Tibial nerve (tissue), 4 donors: ENCODE measurements around the gene PRTFDC1. TPM values are rescaled to one million over a fixed set of nuclear protein-coding genes. Genes with fewer than 3 reads are reported as not detected.

ENCODE experiments used
- DNase-seq, 2 donors: peaks; one replicate each; pipeline ENCODE4 v3.0.0-alpha.2; 2019; ENCODE audit warnings: low spot score in 2 of 2
- H3K27ac ChIP-seq, 4 donors: fragments of 200-600 bp; sonication (generic) in 3 of 4; one replicate each; pipeline ENCODE4 v1.5.1; 2017 to 2019; ENCODE audit warnings: mild to moderate bottlenecking in 1 of 4
- H3K27me3 ChIP-seq, 2 donors: fragments of 200-600 bp; sonication (generic) in 1 of 2; one replicate each; pipeline versions ENCODE4 v1.5.1 to v1.6.0; 2017 to 2019
- H3K36me3 ChIP-seq, 3 donors: fragments of 200-600 bp; sonication (generic); one replicate each; pipeline ENCODE4 v1.5.1; 2018 to 2019
- H3K4me1 ChIP-seq, 4 donors: fragments of 200-600 bp; sonication (generic) in 3 of 4; one replicate each; pipeline ENCODE4 v1.5.1; 2017 to 2019
- H3K4me3 ChIP-seq, 4 donors: fragments of 200-600 bp; sonication (generic) in 3 of 4; one replicate each; pipeline ENCODE4 v1.5.1; 2017 to 2019; ENCODE audit warnings: mild to moderate bottlenecking in 1 of 4, moderate library complexity in 1 of 4
- H3K9me3 ChIP-seq, 4 donors: fragments of 200-600 bp; sonication (generic) in 3 of 4; one replicate each; pipeline ENCODE4 v1.5.1; 2017 to 2019
- CTCF ChIP-seq, 5 experiments: fragments of 200-600 bp in 3 of 5; fragments of 450-650 bp in 2 of 5; sonication (generic) in 3 of 5; IDR thresholded peaks; one replicate each; pipeline ENCODE4 v1.5.1; 2016 to 2019; ENCODE audit warnings: antibody characterized with exemption in 5 of 5, mild to moderate bottlenecking in 3 of 5, moderate library complexity in 2 of 5
- EP300 ChIP-seq, 2 donors: sonication (generic); formaldehyde crosslinking; IDR thresholded peaks; one replicate each; pipeline ENCODE4 v1.6.1; 2017; ENCODE audit warnings: antibody characterized with exemption in 2 of 2, mild to moderate bottlenecking in 1 of 2
- POLR2A ChIP-seq, 2 donors: fragments of 450-650 bp; IDR thresholded peaks; one replicate each; pipeline ENCODE4 v1.6.1; 2017; ENCODE audit warnings: antibody characterized with exemption in 2 of 2, mild to moderate bottlenecking in 2 of 2, moderate library complexity in 2 of 2
- WGBS, 2 donors: methylation state at CpG; one replicate each; pipeline ENCODE4 v1.1.5; 2018; 5-methylcytosine and 5-hydroxymethylcytosine counted together
- total RNA-seq, 4 donors: library from RNA; depleted of rRNA; stranded (reverse); fragments of >200 nt; gene quantifications; one replicate each; pipeline ENCODE4 v1.1.0, GENCODE V29; 2016

The PRTFDC1 gene
- total RNA-seq, 4 donors from 2014 or later = 0.78 to 5.7 (median 1.3) TPM

DNA sequence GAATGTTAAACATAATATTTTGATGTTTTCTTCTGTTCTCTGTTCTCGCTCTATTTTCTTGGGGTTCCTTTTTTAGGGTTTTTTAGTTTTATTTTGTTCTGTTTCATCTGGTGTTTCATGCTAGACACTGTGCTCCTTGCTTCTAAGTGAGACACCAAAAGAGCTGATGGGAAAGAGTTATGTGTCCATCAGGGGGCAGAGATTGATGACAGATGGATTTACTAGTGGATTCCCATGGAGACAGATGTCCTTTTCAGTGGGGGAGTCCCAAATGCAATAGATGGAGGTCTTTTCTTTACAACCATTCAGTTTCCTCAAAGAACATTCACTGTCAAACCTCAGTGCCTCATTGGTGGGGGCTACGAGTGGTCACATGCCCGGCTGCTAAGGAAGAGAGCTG is 34.9 kb downstream of the PRTFDC1 start:
- Histone ChIP-seq H3K4me1 (peaks cover 0 to 24% (median 4%) of the 10 kb centered on the region in 4 donors), H3K27ac (no peak overlapping the region), H3K36me3 (no peaks in the 10 kb centered on the region), H3K9me3 (peaks cover 0 to 6% (median 0%) of the 10 kb centered on the region in 4 donors), H3K27me3 (no peaks in the 10 kb centered on the region), H3K4me3 (no peak overlapping the region)
- WGBS, 2 donors = 97 to 100% methylated on average over 3 of the region's 3 CpGs
- TF ChIP-seq POLR2A (IDR thresholded peaks at IDR 0.05) (no peak), CTCF (IDR thresholded peaks at IDR 0.05) (no peak), EP300 (IDR thresholded peaks at IDR 0.05) (no peak)
- no peak for DNase-seq

GRCh38 chr10:24916365-24916764 is 36.0 kb downstream of the PRTFDC1 start:
- Histone ChIP-seq H3K4me3 (no peak overlapping the region), H3K27me3 (no peaks in the 10 kb centered on the region), H3K4me1 (peaks cover 0 to 20% (median 4%) of the 10 kb centered on the region in 4 donors), H3K9me3 (peaks cover 0 to 6% (median 0%) of the 10 kb centered on the region in 4 donors), H3K27ac (no peak overlapping the region), H3K36me3 (no peaks in the 10 kb centered on the region)
- no peak for DNase-seq
- TF ChIP-seq CTCF (IDR thresholded peaks at IDR 0.05) (no peak), EP300 (IDR thresholded peaks at IDR 0.05) (no peak), POLR2A (IDR thresholded peaks at IDR 0.05) (no peak)
- WGBS, 2 donors = 89 to 90% methylated on average over 2 of the region's 2 CpGs

DNA sequence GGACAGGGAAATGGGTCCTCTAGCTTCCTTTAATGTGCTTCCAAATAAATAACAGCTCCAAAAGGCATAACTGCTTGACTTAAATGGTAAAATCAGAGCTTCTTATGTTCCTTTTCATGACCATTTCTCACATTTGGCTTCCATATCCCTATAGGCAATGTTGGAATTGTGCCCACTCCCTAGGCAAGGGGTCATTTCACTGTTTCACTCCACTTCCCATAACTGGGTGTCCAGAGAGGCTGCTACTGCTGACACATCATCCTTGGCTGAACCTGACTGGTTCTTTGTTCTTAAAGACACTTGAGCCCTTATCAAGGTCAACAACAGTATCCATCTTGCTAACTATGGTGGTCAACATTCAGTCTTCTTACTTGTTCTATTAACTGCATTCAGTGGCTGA is 37.1 kb downstream of the PRTFDC1 start:
- H3K36me3 ChIP-seq = no peaks in the 10 kb centered on the region
- DNase-seq = no peak
- H3K27ac ChIP-seq = no peak overlapping the region
- peaks cover 0 to 6% (median 0%) of the 10 kb centered on the region in 4 donors for H3K9me3 ChIP-seq
- no peaks in the 10 kb centered on the region for H3K27me3 ChIP-seq
- peaks cover 0 to 18% (median 4%) of the 10 kb centered on the region in 4 donors for H3K4me1 ChIP-seq
- no peak overlapping the region for H3K4me3 ChIP-seq
- no peak for TF ChIP-seq EP300 (IDR thresholded peaks at IDR 0.05)
- TF ChIP-seq POLR2A (IDR thresholded peaks at IDR 0.05) = no peak
- TF ChIP-seq CTCF (IDR thresholded peaks at IDR 0.05) = no peak

GRCh38 chr10:24914148-24914547 is 38.3 kb downstream of the PRTFDC1 start:
- no peak for TF ChIP-seq POLR2A (IDR thresholded peaks at IDR 0.05)
- TF ChIP-seq CTCF (IDR thresholded peaks at IDR 0.05) = no peak
- no peak for TF ChIP-seq EP300 (IDR thresholded peaks at IDR 0.05)

DNA sequence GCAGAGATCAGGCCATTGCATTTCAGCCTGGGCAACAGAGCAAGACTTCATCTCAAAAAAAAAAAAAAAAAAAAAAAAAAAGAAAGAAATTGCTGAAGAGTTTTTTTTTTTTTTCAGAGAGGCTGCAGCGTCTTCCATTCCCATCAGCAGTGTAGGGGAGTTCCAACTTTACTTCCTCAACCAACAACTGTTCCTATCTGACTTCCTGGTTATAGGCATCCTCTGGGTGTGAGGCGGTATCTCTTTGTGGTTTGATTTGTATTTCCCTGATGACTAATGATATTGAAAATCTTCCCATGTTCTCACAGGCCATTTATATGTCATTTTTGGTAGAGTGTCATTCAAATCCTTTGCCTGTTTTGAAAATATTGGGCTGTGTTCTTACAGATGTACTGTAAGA is 40.2 kb downstream of the PRTFDC1 start:
- Histone ChIP-seq H3K4me1 (peaks cover 0 to 29% (median 4%) of the 10 kb centered on the region in 4 donors), H3K36me3 (no peaks in the 10 kb centered on the region), H3K27me3 (no peaks in the 10 kb centered on the region), H3K4me3 (no peak overlapping the region), H3K9me3 (no peaks in the 10 kb centered on the region), H3K27ac (no peak overlapping the region)
- TF ChIP-seq POLR2A (IDR thresholded peaks at IDR 0.05) = no peak
- TF ChIP-seq EP300 (IDR thresholded peaks at IDR 0.05) = no peak
- no peak for TF ChIP-seq CTCF (IDR thresholded peaks at IDR 0.05)
- no peak for DNase-seq
- 76 to 77% methylated on average over 2 of the region's 2 CpGs for WGBS, 2 donors

More at GRCh38 chr10:24914148-24914547, 38.3 kb downstream of the PRTFDC1 start:
- Histone ChIP-seq H3K4me3 (no peak overlapping the region), H3K27ac (peak overlapping the region in 1 of 4 donors; percentile 58), H3K27me3 (no peaks in the 10 kb centered on the region), H3K36me3 (no peaks in the 10 kb centered on the region), H3K4me1 (peaks cover 0 to 18% (median 4%) of the 10 kb centered on the region in 4 donors), H3K9me3 (peaks cover 0 to 1% (median 0%) of the 10 kb centered on the region in 4 donors)
- DNase-seq = no peak
- whole genome bisulfite sequencing, 2 donors = 50 to 63% methylated on average over 1 of the region's 1 CpG
